ENCODE data around the gene LRRC47. TPM values are rescaled to one million over a fixed set of nuclear protein-coding genes. Genes with fewer than 3 reads are reported as not detected.
A peak's percentile ranks its signal among the peaks of the same experiment; 100 is the strongest.

Gene LRRC47
- total and polyA plus RNA-seq, 2 of the 13 experiments (the other 11 are each of a cell fraction or from before 2014, with no cell fraction given), result 18.3 to 52.5 TPM

DNA sequence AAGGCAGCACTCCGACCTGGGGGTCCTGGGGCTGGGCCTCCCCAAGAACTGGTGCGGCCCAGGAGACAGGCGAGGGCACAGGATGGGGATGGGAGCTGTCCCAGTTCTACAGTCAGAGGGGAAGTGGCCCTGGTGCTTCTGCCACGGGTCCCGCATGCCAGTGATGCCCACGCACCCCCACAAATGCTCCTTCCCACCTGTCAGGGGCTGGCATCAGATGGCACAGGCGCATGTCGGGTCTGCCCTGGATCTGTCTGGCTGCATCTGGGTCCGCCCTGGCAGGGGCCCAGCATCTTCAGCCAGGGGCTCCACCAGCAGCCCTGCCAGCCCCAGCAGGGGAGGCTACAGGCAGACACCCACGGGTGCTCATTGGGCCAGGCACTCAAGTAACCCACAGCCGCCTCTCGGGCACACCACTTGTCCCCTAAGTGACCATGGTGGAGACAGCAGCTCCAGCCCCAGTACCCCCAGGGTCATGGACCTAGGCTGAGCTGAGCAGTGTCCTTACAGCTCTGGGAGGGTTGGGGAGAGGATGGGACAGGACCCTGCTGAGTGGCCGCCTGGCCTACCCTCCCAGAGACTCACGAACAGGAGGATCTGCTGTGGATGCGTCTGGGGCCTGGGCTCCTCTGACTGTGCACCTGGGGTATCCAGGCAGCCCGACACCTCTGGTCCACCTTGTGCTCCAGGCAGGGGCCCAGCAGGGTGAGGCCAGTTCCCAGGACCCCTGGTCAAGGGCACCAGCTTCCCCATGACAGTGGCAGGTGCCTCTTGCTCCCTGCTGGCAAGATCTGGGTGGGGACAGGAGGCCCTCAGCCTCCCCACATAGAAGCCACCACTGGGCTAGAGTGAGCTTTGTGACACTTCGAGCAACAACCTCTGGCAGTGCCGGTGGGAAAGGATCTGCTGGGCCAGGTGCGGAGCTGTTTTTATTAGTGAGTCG lies 18.4 kb downstream of the LRRC47 start (continued):
- no peak for TF ChIP-seq ZBTB7B (CRISPR knock-in tag; IDR thresholded peaks at IDR 0.05)
- TF ChIP-seq, protein P1, sequence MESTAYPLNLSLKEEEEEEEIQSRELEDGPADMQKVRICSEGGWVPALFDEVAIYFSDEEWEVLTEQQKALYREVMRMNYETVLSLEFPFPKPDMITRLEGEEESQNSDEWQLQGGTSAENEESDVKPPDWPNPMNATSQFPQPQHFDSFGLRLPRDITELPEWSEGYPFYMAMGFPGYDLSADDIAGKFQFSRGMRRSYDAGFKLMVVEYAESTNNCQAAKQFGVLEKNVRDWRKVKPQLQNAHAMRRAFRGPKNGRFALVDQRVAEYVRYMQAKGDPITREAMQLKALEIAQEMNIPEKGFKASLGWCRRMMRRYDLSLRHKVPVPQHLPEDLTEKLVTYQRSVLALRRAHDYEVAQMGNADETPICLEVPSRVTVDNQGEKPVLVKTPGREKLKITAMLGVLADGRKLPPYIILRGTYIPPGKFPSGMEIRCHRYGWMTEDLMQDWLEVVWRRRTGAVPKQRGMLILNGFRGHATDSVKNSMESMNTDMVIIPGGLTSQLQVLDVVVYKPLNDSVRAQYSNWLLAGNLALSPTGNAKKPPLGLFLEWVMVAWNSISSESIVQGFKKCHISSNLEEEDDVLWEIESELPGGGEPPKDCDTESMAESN (CRISPR knock-in tag; conservative IDR thresholded peaks at IDR 0.05), result 0 out of 2 replicates have a peak, but pooled peaks have one; percentile 18
- TF ChIP-seq SNAPC2 (CRISPR knock-in tag; IDR thresholded peaks at IDR 0.05), result no peak
- TF ChIP-seq KDM5B (CRISPR knock-in tag; IDR thresholded peaks at IDR 0.05; ENCODE audit: borderline replicate concordance), result 0 out of 2 replicates have a peak, but pooled peaks have one; percentile 22
- peak; percentile 89 for TF ChIP-seq ZNF326 (CRISPR knock-in tag; IDR thresholded peaks at IDR 0.05; ENCODE audit: borderline replicate concordance)
- TF ChIP-seq FOXP1 (IDR thresholded peaks at IDR 0.05), result no peak
- TF ChIP-seq FOXP1 (CRISPR knock-in tag; IDR thresholded peaks at IDR 0.05), result no peak
- no peak for TF ChIP-seq ARNT (IDR thresholded peaks at IDR 0.05)
- TF ChIP-seq, protein P2, sequence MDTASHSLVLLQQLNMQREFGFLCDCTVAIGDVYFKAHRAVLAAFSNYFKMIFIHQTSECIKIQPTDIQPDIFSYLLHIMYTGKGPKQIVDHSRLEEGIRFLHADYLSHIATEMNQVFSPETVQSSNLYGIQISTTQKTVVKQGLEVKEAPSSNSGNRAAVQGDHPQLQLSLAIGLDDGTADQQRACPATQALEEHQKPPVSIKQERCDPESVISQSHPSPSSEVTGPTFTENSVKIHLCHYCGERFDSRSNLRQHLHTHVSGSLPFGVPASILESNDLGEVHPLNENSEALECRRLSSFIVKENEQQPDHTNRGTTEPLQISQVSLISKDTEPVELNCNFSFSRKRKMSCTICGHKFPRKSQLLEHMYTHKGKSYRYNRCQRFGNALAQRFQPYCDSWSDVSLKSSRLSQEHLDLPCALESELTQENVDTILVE (CRISPR knock-in tag; IDR thresholded peaks at IDR 0.05), result no peak
- TF ChIP-seq, protein P3, sequence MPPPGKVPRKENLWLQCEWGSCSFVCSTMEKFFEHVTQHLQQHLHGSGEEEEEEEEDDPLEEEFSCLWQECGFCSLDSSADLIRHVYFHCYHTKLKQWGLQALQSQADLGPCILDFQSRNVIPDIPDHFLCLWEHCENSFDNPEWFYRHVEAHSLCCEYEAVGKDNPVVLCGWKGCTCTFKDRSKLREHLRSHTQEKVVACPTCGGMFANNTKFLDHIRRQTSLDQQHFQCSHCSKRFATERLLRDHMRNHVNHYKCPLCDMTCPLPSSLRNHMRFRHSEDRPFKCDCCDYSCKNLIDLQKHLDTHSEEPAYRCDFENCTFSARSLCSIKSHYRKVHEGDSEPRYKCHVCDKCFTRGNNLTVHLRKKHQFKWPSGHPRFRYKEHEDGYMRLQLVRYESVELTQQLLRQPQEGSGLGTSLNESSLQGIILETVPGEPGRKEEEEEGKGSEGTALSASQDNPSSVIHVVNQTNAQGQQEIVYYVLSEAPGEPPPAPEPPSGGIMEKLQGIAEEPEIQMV (CRISPR knock-in tag; IDR thresholded peaks at IDR 0.05; ENCODE audit: low read depth), result peak; percentile 16; the same call in 1 of the 2 replicates
- TF ChIP-seq AGO1 (IDR thresholded peaks at IDR 0.05; ENCODE audit: low read depth, low read length, poor library complexity, severe bottlenecking), result peak; percentile 99
- TF ChIP-seq AGO2 (optimal IDR thresholded peaks at IDR 0.05; ENCODE audit: low read depth, low read length), result peak; percentile 94
- TF ChIP-seq RBM22 (optimal IDR thresholded peaks at IDR 0.05; ENCODE audit: low read length), result peak; percentile 33
